ENCODE measurements around the gene TIMP3. TPM values are rescaled to one million over a fixed set of nuclear protein-coding genes. Genes with fewer than 3 reads are reported as not detected.

Gene TIMP3
- total RNA-seq, 2 experiments from 2014 or later: 0.07 TPM

GRCh38 chr22:32795214-32795596 lies 6.3 kb upstream of the TIMP3 start:
- CTCF ChIA-PET: interaction anchor here (1.1 to 7.5 kb wide), 8 partner anchors 9 to 270 kb away, joined by 3 to 119 read pairs (median 16); no protein-coding TSS in a partner anchor
- POLR2A ChIA-PET: interaction anchor here (0.6 kb wide), 1 partner anchor 136 kb away, joined by 3 read pairs; no protein-coding TSS in a partner anchor
- TF ChIP-seq CTCF (IDR thresholded peaks at IDR 0.05): no peak

GRCh38 chr22:32796865-32797573 lies 4.5 kb upstream of the TIMP3 start:
- CTCF ChIA-PET: interaction anchor here (0.5 to 7.5 kb wide), 46 partner anchors 8 to 1302 kb away, joined by 3 to 119 read pairs (median 4); no protein-coding TSS in a partner anchor
- ATAC-seq: peak; percentile 94
- Mint-ChIP-seq H3K27me3 (peaks cover 25% of the 10 kb centered on the region), H3K36me3 (ENCODE audit: low read depth) (no peaks in the 10 kb centered on the region), H3K27ac (no peak overlapping the region), H3K9me3 (no peaks in the 10 kb centered on the region), H3K4me3 (no peak overlapping the region), H3K4me1 (ENCODE audit: low read depth) (no peaks in the 10 kb centered on the region)
- TF ChIP-seq CTCF (IDR thresholded peaks at IDR 0.05): peak; percentile 76
- intact Hi-C loops (cut with micrococcal nuclease): loop anchor here (2.0 to 5.0 kb wide), 2 partner anchors 136 to 270 kb away; no protein-coding TSS in a partner anchor
- DNase-seq: peak; percentile 76
- POLR2A ChIA-PET: interaction anchor here (1.4 kb wide), 1 partner anchor 137 kb away, joined by 9 read pairs; no protein-coding TSS in a partner anchor

More at GRCh38 chr22:32795214-32795596, 6.3 kb upstream of the TIMP3 start:
- Mint-ChIP-seq H3K36me3 (ENCODE audit: low read depth) (no peaks in the 10 kb centered on the region), H3K9me3 (no peaks in the 10 kb centered on the region), H3K27me3 (peaks cover 15% of the 10 kb centered on the region), H3K4me1 (ENCODE audit: low read depth) (no peaks in the 10 kb centered on the region), H3K27ac (no peak overlapping the region), H3K4me3 (no peak overlapping the region)
- ATAC-seq (no peak), DNase-seq (no peak)
- intact Hi-C loops (cut with micrococcal nuclease): loop anchor here (5.0 kb wide), 1 partner anchor 268 kb away; no protein-coding TSS in a partner anchor

- POLR2A ChIA-PET: no interaction called here
- intact Hi-C loops (cut with micrococcal nuclease): loop anchor here (5.0 kb wide), 1 partner anchor 272 kb away; no protein-coding TSS in a partner anchor
- Mint-ChIP-seq H3K4me1 (ENCODE audit: low read depth) (peaks cover 4% of the 10 kb centered on the region), H3K4me3 (no peak overlapping the region), H3K27ac (no peak overlapping the region), H3K9me3 (no peaks in the 10 kb centered on the region), H3K27me3 (peaks cover 43% of the 10 kb centered on the region), H3K36me3 (ENCODE audit: low read depth) (no peaks in the 10 kb centered on the region)
- CTCF ChIA-PET: interaction anchor here (1.5 to 7.5 kb wide), 3 partner anchors 10 to 271 kb away, joined by 4 to 119 read pairs (median 42); no protein-coding TSS in a partner anchor
- no peak for ATAC-seq
- no peak for TF ChIP-seq CTCF (IDR thresholded peaks at IDR 0.05)
- no peak for DNase-seq
Measured at GRCh38 chr22:32799496-32799895, 2.0 kb upstream of the TIMP3 start.

GRCh38 chr22:32800158-32800882 lies 1.2 kb upstream of the TIMP3 start:
- Mint-ChIP-seq H3K9me3 (no peaks in the 10 kb centered on the region), H3K4me3 (no peak overlapping the region), H3K4me1 (ENCODE audit: low read depth) (peaks cover 4% of the 10 kb centered on the region), H3K27me3 (peaks cover 46% of the 10 kb centered on the region), H3K27ac (no peak overlapping the region), H3K36me3 (ENCODE audit: low read depth) (no peaks in the 10 kb centered on the region)
- ChIA-PET POLR2A (no interaction called here), CTCF (interaction anchor here (0.9 to 7.5 kb wide), 4 partner anchors 9 to 272 kb away, joined by 3 to 119 read pairs (median 23); no protein-coding TSS in a partner anchor)
- TF ChIP-seq CTCF (IDR thresholded peaks at IDR 0.05): no peak
- ATAC-seq (no peak), DNase-seq (no peak)
- intact Hi-C loops (cut with micrococcal nuclease): no loop called here
